Measurements from ENCODE around the gene CEP20. TPM values are rescaled to one million over a fixed set of nuclear protein-coding genes. Genes with fewer than 3 reads are reported as not detected.

Gene CEP20
- total RNA-seq, 2 experiments from 2014 or later = 36.6 to 47.3 TPM

- Mint-ChIP-seq H3K9me3 (no peaks in the 10 kb centered on the region), H3K4me3 (no peak overlapping the region), H3K27ac (no peak overlapping the region), H3K36me3 (no peaks in the 10 kb centered on the region), H3K4me1 (no peaks in the 10 kb centered on the region), H3K27me3 (peaks cover 2% of the 10 kb centered on the region)
- POLR2A ChIA-PET = no interaction called here
- ATAC-seq (ENCODE audit: low read depth) = no peak
- no peak for DNase-seq
Observed at GRCh38 chr16:15827709-15828343, 60.6 kb downstream of the CEP20 start.

GRCh38 chr16:15827299-15827698 lies 61.1 kb downstream of the CEP20 start:
- DNase-seq (no peak), ATAC-seq (ENCODE audit: low read depth) (no peak)
- Mint-ChIP-seq H3K9me3 (no peaks in the 10 kb centered on the region), H3K4me1 (no peaks in the 10 kb centered on the region), H3K27me3 (peaks cover 2% of the 10 kb centered on the region), H3K36me3 (no peaks in the 10 kb centered on the region), H3K4me3 (no peak overlapping the region), H3K27ac (no peak overlapping the region)
- POLR2A ChIA-PET = no interaction called here

- POLR2A ChIA-PET = no interaction called here
- no peaks in the 10 kb centered on the region for H3K9me3 Mint-ChIP-seq
- DNase-seq (no peak), ATAC-seq (ENCODE audit: low read depth) (no peak)
- H3K36me3 Mint-ChIP-seq = no peaks in the 10 kb centered on the region
- H3K4me1 Mint-ChIP-seq = no peaks in the 10 kb centered on the region
- H3K4me3 Mint-ChIP-seq = no peak overlapping the region
- no peak overlapping the region for H3K27ac Mint-ChIP-seq
- H3K27me3 Mint-ChIP-seq = peaks cover 2% of the 10 kb centered on the region
Observed at GRCh38 chr16:15825750-15826305, 62.6 kb downstream of the CEP20 start.

GRCh38 chr16:15822957-15823356 lies 65.4 kb downstream of the CEP20 start:
- Mint-ChIP-seq H3K4me3 (no peak overlapping the region), H3K9me3 (no peaks in the 10 kb centered on the region), H3K36me3 (no peaks in the 10 kb centered on the region), H3K4me1 (no peaks in the 10 kb centered on the region), H3K27me3 (no peaks in the 10 kb centered on the region), H3K27ac (no peak overlapping the region)
- ATAC-seq (ENCODE audit: low read depth) = no peak
- DNase-seq = no peak
- POLR2A ChIA-PET = interaction anchor here (0.5 kb wide), 1 partner anchor 258 kb away, joined by 4 read pairs; no protein-coding TSS in a partner anchor

- Mint-ChIP-seq H3K36me3 (peaks cover 2% of the 10 kb centered on the region), H3K4me1 (no peaks in the 10 kb centered on the region), H3K27me3 (peaks cover 5% of the 10 kb centered on the region), H3K4me3 (no peak overlapping the region), H3K9me3 (peaks cover 7% of the 10 kb centered on the region), H3K27ac (no peak overlapping the region)
- POLR2A ChIA-PET = no interaction called here
- DNase-seq = no peak
- no peak for ATAC-seq (ENCODE audit: low read depth)
Observed at GRCh38 chr16:15820837-15821236, 67.6 kb downstream of the CEP20 start.

GRCh38 chr16:15819046-15819445 lies 69.4 kb downstream of the CEP20 start:
- no peak overlapping the region for H3K4me3 Mint-ChIP-seq
- POLR2A ChIA-PET = no interaction called here
- no peak for DNase-seq
- peaks cover 10% of the 10 kb centered on the region for H3K9me3 Mint-ChIP-seq
- H3K36me3 Mint-ChIP-seq = peaks cover 2% of the 10 kb centered on the region
- H3K27ac Mint-ChIP-seq = no peak overlapping the region
- peaks cover 5% of the 10 kb centered on the region for H3K27me3 Mint-ChIP-seq
- H3K4me1 Mint-ChIP-seq = no peaks in the 10 kb centered on the region
- no peak for ATAC-seq (ENCODE audit: low read depth)

- DNase-seq = no peak
- H3K4me1 Mint-ChIP-seq = no peaks in the 10 kb centered on the region
- H3K4me3 Mint-ChIP-seq = no peak overlapping the region
- H3K9me3 Mint-ChIP-seq = peaks cover 10% of the 10 kb centered on the region
- H3K27me3 Mint-ChIP-seq = peaks cover 8% of the 10 kb centered on the region
- POLR2A ChIA-PET = no interaction called here
- H3K27ac Mint-ChIP-seq = no peak overlapping the region
- peaks cover 2% of the 10 kb centered on the region for H3K36me3 Mint-ChIP-seq
- no peak for ATAC-seq (ENCODE audit: low read depth)
Observed at GRCh38 chr16:15817446-15817845, 71.0 kb downstream of the CEP20 start.

- Mint-ChIP-seq H3K4me3 (no peak overlapping the region), H3K36me3 (peaks cover 2% of the 10 kb centered on the region), H3K9me3 (peaks cover 10% of the 10 kb centered on the region), H3K27me3 (peaks cover 12% of the 10 kb centered on the region), H3K4me1 (no peaks in the 10 kb centered on the region), H3K27ac (no peak overlapping the region)
- DNase-seq (no peak), ATAC-seq (ENCODE audit: low read depth) (no peak)
- POLR2A ChIA-PET = no interaction called here
Observed at GRCh38 chr16:15816228-15816627, 72.2 kb downstream of the CEP20 start.

Other genes with a start within 250 kb of the CEP20 start
- 100 to 1,000 TPM; 111 to 114 TPM for gene MARF1, start 245.4 kb downstream of the CEP20 start, total RNA-seq
- 100 to 1,000 TPM; 139 to 141 TPM for gene NDE1, start 238.4 kb downstream of the CEP20 start, total RNA-seq
- not detected for gene MYH11, start 31.6 kb downstream of the CEP20 start, total RNA-seq
- 10 to 100 TPM; 55.2 to 62.5 TPM for gene ABCC1, start 61.0 kb upstream of the CEP20 start, total RNA-seq

Data from activated naive CD8-positive, alpha-beta T cell treated with anti-CD3 and anti-CD28 coated beads, Interleukin-2, amount 10 ng/mL, durations not matched to agents 7 days and 5 days (primary cell).